ENCODE results near the gene NUP210. TPM values are rescaled to one million over a fixed set of nuclear protein-coding genes. Genes with fewer than 3 reads are reported as not detected.

Gene NUP210
- total RNA-seq, 1 experiment from 2014 or later = 48.5 TPM

GRCh38 chr3:13277860-13278531, 142.1 kb downstream of the NUP210 start:
- DNase-seq (ENCODE audit: extremely low read depth, low read depth) = no peak

GRCh38 chr3:13277196-13277813, 142.8 kb downstream of the NUP210 start:
- no peak for DNase-seq (ENCODE audit: extremely low read depth, low read depth)

- DNase-seq (ENCODE audit: extremely low read depth, low read depth) = no peak
Observed at GRCh38 chr3:13276438-13277195, 143.5 kb downstream of the NUP210 start.

- DNase-seq (ENCODE audit: extremely low read depth, low read depth) = no peak
Observed at GRCh38 chr3:13275376-13276005, 144.6 kb downstream of the NUP210 start.

GRCh38 chr3:13274551-13275332, 145.4 kb downstream of the NUP210 start:
- no peak for DNase-seq (ENCODE audit: extremely low read depth, low read depth)

GRCh38 chr3:13274125-13274524, 146.0 kb downstream of the NUP210 start:
- DNase-seq (ENCODE audit: extremely low read depth, low read depth) = no peak

GRCh38 chr3:13273604-13274105, 146.5 kb downstream of the NUP210 start:
- DNase-seq (ENCODE audit: extremely low read depth, low read depth) = no peak

- DNase-seq (ENCODE audit: extremely low read depth, low read depth) = no peak
Observed at GRCh38 chr3:13272831-13273603, 147.1 kb downstream of the NUP210 start.

GRCh38 chr3:13269711-13270378, 150.3 kb downstream of the NUP210 start:
- no peak for DNase-seq (ENCODE audit: extremely low read depth, low read depth)

GRCh38 chr3:13268961-13269441, 151.1 kb downstream of the NUP210 start:
- no peak for DNase-seq (ENCODE audit: extremely low read depth, low read depth)

- DNase-seq (ENCODE audit: extremely low read depth, low read depth) = no peak
Observed at GRCh38 chr3:13268120-13268519, 152.0 kb downstream of the NUP210 start.

GRCh38 chr3:13266651-13267362, 153.3 kb downstream of the NUP210 start:
- DNase-seq (ENCODE audit: extremely low read depth, low read depth) = no peak

Small RNA genes lying within 50 kb of the gene (small RNA-seq; reads per million reads assigned to genes)
- gene AC027124.2 = 0 reads per million in 2 experiments

Other genes with a start within 250 kb of the NUP210 start
- 1.6 and 1.7 TPM in 2 replicates for gene HDAC11, start 60.0 kb upstream of the NUP210 start, total RNA-seq (2014; rRNA removed; shearing (Covaris generic))
- gene FBLN2, start 128.8 kb upstream of the NUP210 start, total RNA-seq (2014; rRNA removed; shearing (Covaris generic)) = not detected in 2 replicates